HG02885 (cell line): ENCODE measurements around the gene VPREB1.
"Not testable (repeated sequence)": the region's sequence is repeated elsewhere in the genome, so short reads cannot be mapped to it uniquely, and the experiment has no call there.

Experiments used
- ATAC-seq: cut with Tn5 transposase; IDR thresholded peaks from one replicate; pipeline ENCODE4 v1.9.1; 2021; ENCODE audit warnings: mild to moderate bottlenecking; ENCODE audit not compliant: unreplicated experiment, poor library complexity

The VPREB1 gene

GRCh38 chr22:22289666-22290065 lies 45.1 kb downstream of the VPREB1 start:
- ATAC-seq: not testable (repeated sequence)

DNA sequence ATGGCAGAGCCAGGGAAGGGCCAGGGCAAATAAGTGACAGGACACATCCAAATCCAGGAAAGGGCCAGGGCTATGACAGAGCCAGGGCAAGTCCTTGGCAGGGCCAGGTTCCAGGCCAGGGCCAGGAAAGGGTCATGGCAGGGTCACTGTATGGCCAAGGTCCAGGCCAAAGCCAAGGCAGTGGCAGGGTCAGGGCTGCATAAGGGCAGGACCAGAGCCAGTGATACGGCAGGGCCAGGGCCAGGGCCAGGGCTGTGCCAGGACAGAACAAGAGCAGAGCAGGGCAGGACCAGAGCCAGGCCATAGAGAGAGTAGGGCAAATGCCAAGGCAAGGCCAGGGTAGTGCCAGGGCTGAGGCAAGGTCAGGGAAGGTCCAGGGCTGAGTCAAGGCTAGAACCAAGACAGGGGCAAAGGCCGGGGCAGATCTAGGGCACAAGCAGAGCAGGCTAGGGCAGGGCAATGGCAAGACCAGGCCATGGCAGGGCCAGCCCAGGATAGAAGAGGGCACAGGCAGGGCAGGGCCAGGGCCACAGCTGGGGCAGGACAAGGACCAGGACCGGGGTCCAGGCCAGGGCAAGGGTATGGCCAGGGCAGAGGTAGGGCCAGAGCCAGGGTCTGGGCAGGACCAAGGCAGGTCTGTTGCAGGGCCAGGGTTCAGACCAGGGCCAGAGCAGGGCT lies 46.7 kb downstream of the VPREB1 start:
- not testable (repeated sequence) for ATAC-seq

- ATAC-seq: not testable (repeated sequence)
Observed at GRCh38 chr22:22292656-22293055, 48.1 kb downstream of the VPREB1 start.

GRCh38 chr22:22293436-22293835 lies 48.9 kb downstream of the VPREB1 start:
- not testable (repeated sequence) for ATAC-seq

GRCh38 chr22:22294641-22295040 lies 50.1 kb downstream of the VPREB1 start:
- not testable (repeated sequence) for ATAC-seq
